HG03558 (cell line): Measurements from ENCODE around the gene KIF19.

Experiments used
- ATAC-seq: cut with Tn5 transposase; IDR thresholded peaks from one replicate; pipeline ENCODE4 v1.9.1; 2021; ENCODE audit warnings: moderate number of reproducible peaks; ENCODE audit not compliant: unreplicated experiment; ENCODE audit errors: extremely low read depth

The KIF19 gene

GRCh38 chr17:74358697-74359096, 32.7 kb downstream of the KIF19 start:
- no peak for ATAC-seq

GRCh38 chr17:74359916-74360315, 33.9 kb downstream of the KIF19 start:
- no peak for ATAC-seq

GRCh38 chr17:74360899-74361229, 34.8 kb downstream of the KIF19 start:
- ATAC-seq = no peak

- ATAC-seq = no peak
These were observed 35.4 kb downstream of the KIF19 start, which contains the start of gene BTBD17 for GRCh38 chr17:74361230-74362068. TSS of gene BTBD17 (minus strand) at chr17:74361868. CDS start at chr17:74361819, 49 bp downstream.

- ATAC-seq = no peak
These were observed 36.0 kb downstream of the KIF19 start for GRCh38 chr17:74362069-74362405.

GRCh38 chr17:74362810-74363498, 36.9 kb downstream of the KIF19 start:
- ATAC-seq = no peak

- no peak for ATAC-seq
These were observed 41.2 kb downstream of the KIF19 start, which contains the start of gene GPR142 for GRCh38 chr17:74367206-74367605. TSS of gene GPR142 (plus strand) at chr17:74367506. CDS start at chr17:74369541, 2,035 bp downstream.

- ATAC-seq = no peak
These were observed 42.5 kb downstream of the KIF19 start for GRCh38 chr17:74368341-74369081.

GRCh38 chr17:74369221-74369620, 43.2 kb downstream of the KIF19 start:
- no peak for ATAC-seq

GRCh38 chr17:74369665-74370490, 43.9 kb downstream of the KIF19 start:
- ATAC-seq = no peak

- no peak for ATAC-seq
These were observed 45.7 kb downstream of the KIF19 start for GRCh38 chr17:74371653-74372147.

- no peak for ATAC-seq
These were observed 46.4 kb downstream of the KIF19 start for GRCh38 chr17:74372426-74372825.

- ATAC-seq = no peak
These were observed 48.0 kb downstream of the KIF19 start for GRCh38 chr17:74373838-74374606.

- no peak for ATAC-seq
These were observed 48.8 kb downstream of the KIF19 start for GRCh38 chr17:74374858-74375257.

- ATAC-seq = no peak
These were observed 53.6 kb downstream of the KIF19 start for GRCh38 chr17:74379495-74380085.

GRCh38 chr17:74380086-74380958, 54.3 kb downstream of the KIF19 start:
- no peak for ATAC-seq

GRCh38 chr17:74380959-74381808, 55.2 kb downstream of the KIF19 start:
- ATAC-seq = no peak
